Right lobe of liver (tissue), 6 donors: ENCODE data around the gene TNRC6C. TPM values are rescaled to one million over a fixed set of nuclear protein-coding genes. Genes with fewer than 3 reads are reported as not detected.

Experiments
- ATAC-seq, 4 donors: fragments of 200-7000 bp; cut with Tn5 transposase; one replicate each; pipeline ENCODE4 v1.9.1; 2020; ENCODE audit warnings: mild to moderate bottlenecking in 4 of 4, moderate library complexity in 4 of 4
- DNase-seq, 3 donors: peaks; one replicate each; pipeline ENCODE4 v3.0.0-alpha.2; 2020
- H3K27ac ChIP-seq, 3 donors: fragments of 200-600 bp; one replicate each; pipeline ENCODE4 v1.8.0; 2022
- H3K27me3 ChIP-seq, 2 donors: fragments of 200-600 bp; one replicate each; pipeline ENCODE4 v1.8.0; 2022
- H3K36me3 ChIP-seq, 4 donors: fragments of 200-600 bp; sonication (generic) in 1 of 4; one replicate each; pipeline versions ENCODE4 v1.5.1 to v1.8.0; 2017 to 2022; ENCODE audit warnings: control low read depth in 1 of 4
- H3K4me1 ChIP-seq, 4 donors: fragments of 200-600 bp; sonication (generic) in 1 of 4; one replicate each; pipeline versions ENCODE4 v1.5.1 to v1.8.0; 2017 to 2022; ENCODE audit warnings: control low read depth in 1 of 4
- H3K4me3 ChIP-seq, 3 donors: fragments of 200-600 bp; one replicate each; pipeline ENCODE4 v1.8.0; 2022
- H3K9me3 ChIP-seq, 4 donors: fragments of 200-600 bp; sonication (generic) in 1 of 4; one replicate each; pipeline versions ENCODE4 v1.5.1 to v1.8.0; 2017 to 2022; ENCODE audit warnings: control low read depth in 1 of 4
- CTCF ChIP-seq, 4 donors: fragments of 200-600 bp in 3 of 4; fragments of 450-650 bp in 1 of 4; IDR thresholded peaks; one replicate each; pipeline versions ENCODE4 v1.5.1 to v1.8.0; 2016 to 2022; ENCODE audit warnings: antibody characterized with exemption in 4 of 4, mild to moderate bottlenecking in 2 of 4
- POLR2A ChIP-seq: fragments of 450-650 bp; IDR thresholded peaks from one replicate; pipeline ENCODE4 v1.6.1; 2017; ENCODE audit warnings: antibody characterized with exemption, mild to moderate bottlenecking
- WGBS: methylation state at CpG from one replicate; pipeline ENCODE4 v1.1.6; 2018; ENCODE audit warnings: low coverage, low lambda C conversion rate; ENCODE audit not compliant: insufficient coverage; ENCODE audit errors: missing lambda C conversion rate; 5-methylcytosine and 5-hydroxymethylcytosine counted together
- intact Hi-C, 2 donors: fragments of 100-400 bp; cut with DNase I; formaldehyde crosslinking; loops; one replicate each; pipeline versions ENCODE4 v1.11.2 to v1.14.1; 2022
- total RNA-seq, 6 experiments: library from RNA; depleted of rRNA in 2 of 6; stranded (reverse); fragments of >200 nt in 2 of 6; fragmentation: NEBNext Ultra II Directional in 3 of 6; extraction: Animal tissue kit (Norgen Biotek cat#: 25700) in 3 of 6; gene quantifications; one replicate each; pipeline versions ENCODE4 v1.1.0 to v1.2.4, GENCODE V29; 2016 to 2023
- donor health status: DM: no; HTN: yes; CAD: no.
- donor health status: DM: no; HTN: no; CAD: no.
- donor health status: DM: no; HTN: no; CAD: no.
- donor health status: DM: no; HTN: yes; CAD: no.
- donor health status: DM: no; HTN: yes; CAD: no.

The TNRC6C gene
- total RNA-seq, 6 experiments from 2014 or later = 1.9 to 10.6 (median 7.7) TPM

GRCh38 chr17:78007647-78008046 lies 49.1 kb downstream of the TNRC6C start:
- 89% methylated on average over 2 of the region's 2 CpGs for WGBS
- intact Hi-C loops = no loop called here
- TF ChIP-seq POLR2A (no peak), CTCF (IDR thresholded peaks at IDR 0.05) (no peak)

GRCh38 chr17:78010759-78011158 lies 52.3 kb downstream of the TNRC6C start:
- intact Hi-C loops = loop anchor here in 1 of 2 donors (10.0 kb wide), 1 partner anchor 236 kb away; no protein-coding TSS in a partner anchor
- ATAC-seq = no peak
- H3K27me3 ChIP-seq = no peaks in the 10 kb centered on the region
- 50% methylated on average over 7 of the region's 7 CpGs for WGBS
- H3K9me3 ChIP-seq = no peaks in the 10 kb centered on the region
- DNase-seq = no peak
- H3K4me1 ChIP-seq = no peaks in the 10 kb centered on the region
- TF ChIP-seq CTCF (IDR thresholded peaks at IDR 0.05) = no peak
- TF ChIP-seq POLR2A = no peak
- H3K36me3 ChIP-seq = peaks cover 0 to 5% (median 2%) of the 10 kb centered on the region in 4 donors
- H3K4me3 ChIP-seq = no peak overlapping the region
- H3K27ac ChIP-seq = no peak overlapping the region

More at GRCh38 chr17:78007647-78008046, 49.1 kb downstream of the TNRC6C start:
- Histone ChIP-seq H3K27me3 (no peaks in the 10 kb centered on the region), H3K9me3 (no peaks in the 10 kb centered on the region), H3K36me3 (peaks cover 0 to 5% (median 2%) of the 10 kb centered on the region in 4 donors), H3K4me3 (no peak overlapping the region), H3K27ac (no peak overlapping the region), H3K4me1 (no peaks in the 10 kb centered on the region)
- ATAC-seq (no peak), DNase-seq (no peak)

- H3K27ac ChIP-seq = no peak overlapping the region
- WGBS = 100% methylated on average over 1 of the region's 1 CpG
- TF ChIP-seq CTCF (IDR thresholded peaks at IDR 0.05) (no peak), POLR2A (no peak)
- ATAC-seq (no peak), DNase-seq (no peak)
- no peak overlapping the region for H3K4me3 ChIP-seq
- intact Hi-C loops = loop anchor here in 1 of 2 donors (10.0 kb wide), 1 partner anchor 238 kb away; no protein-coding TSS in a partner anchor
- H3K36me3 ChIP-seq = peaks cover 0 to 5% (median 2%) of the 10 kb centered on the region in 4 donors
- no peaks in the 10 kb centered on the region for H3K27me3 ChIP-seq
- no peaks in the 10 kb centered on the region for H3K9me3 ChIP-seq
- H3K4me1 ChIP-seq = no peaks in the 10 kb centered on the region
These were observed 53.9 kb downstream of the TNRC6C start for GRCh38 chr17:78012428-78012827.

- 39% methylated on average over 4 of the region's 4 CpGs for WGBS
- Histone ChIP-seq H3K36me3 (peaks cover 0 to 5% (median 2%) of the 10 kb centered on the region in 4 donors), H3K4me1 (no peaks in the 10 kb centered on the region), H3K4me3 (no peak overlapping the region), H3K27me3 (no peaks in the 10 kb centered on the region), H3K27ac (no peak overlapping the region), H3K9me3 (no peaks in the 10 kb centered on the region)
- TF ChIP-seq POLR2A (no peak), CTCF (IDR thresholded peaks at IDR 0.05) (peak; percentile 68 to 81 (median 74))
- intact Hi-C loops = loop anchor here in 1 of 2 donors (10.0 kb wide), 1 partner anchor 239 kb away; no protein-coding TSS in a partner anchor
- ATAC-seq (peak; percentile 78 to 86 (median 82)), DNase-seq (peak in 1 of 3 donors; percentile 54)
These were observed 55.4 kb downstream of the TNRC6C start for GRCh38 chr17:78013683-78014467.
